Measurements from ENCODE around the gene SLC16A6.
"Not testable (repeated sequence)": the region's sequence is repeated elsewhere in the genome, so short reads cannot be mapped to it uniquely, and the experiment has no call there.

SLC16A6 gene

GRCh38 chr17:68231541-68231940, 59.4 kb downstream of the SLC16A6 start:
- H3K4me3 Mint-ChIP-seq, result no peak overlapping the region
- ATAC-seq (no peak), DNase-seq (ENCODE audit: low spot score in 2 of 2) (no peak)
- H3K9me3 Mint-ChIP-seq, result no peaks in the 10 kb centered on the region
- H3K36me3 Mint-ChIP-seq, result peaks cover 11% of the 10 kb centered on the region
- H3K27ac Mint-ChIP-seq, result no peak overlapping the region
- H3K4me1 Mint-ChIP-seq, result peaks cover 40% of the 10 kb centered on the region

GRCh38 chr17:68231131-68231530, 59.8 kb downstream of the SLC16A6 start:
- H3K4me3 Mint-ChIP-seq; DNase-seq (ENCODE audit: low spot score in 2 of 2); H3K9me3 Mint-ChIP-seq; ATAC-seq; H3K27ac Mint-ChIP-seq: not testable (repeated sequence)
- Mint-ChIP-seq H3K36me3 (peaks cover 11% of the 10 kb centered on the region), H3K4me1 (peaks cover 40% of the 10 kb centered on the region)

GRCh38 chr17:68229619-68230018, 61.3 kb downstream of the SLC16A6 start:
- no peak for DNase-seq (ENCODE audit: low spot score in 2 of 2)
- Mint-ChIP-seq H3K9me3 (no peaks in the 10 kb centered on the region), H3K27ac (peak overlapping the region; percentile 83), H3K4me3 (no peak overlapping the region), H3K36me3 (peaks cover 16% of the 10 kb centered on the region), H3K4me1 (peaks cover 38% of the 10 kb centered on the region)
- no peak for ATAC-seq

GRCh38 chr17:68228817-68229570, 61.9 kb downstream of the SLC16A6 start:
- peaks cover 13% of the 10 kb centered on the region for H3K36me3 Mint-ChIP-seq
- no peaks in the 10 kb centered on the region for H3K9me3 Mint-ChIP-seq
- H3K4me1 Mint-ChIP-seq, result peaks cover 37% of the 10 kb centered on the region
- ATAC-seq, result no peak
- H3K4me3 Mint-ChIP-seq, result no peak overlapping the region
- no peak for DNase-seq (ENCODE audit: low spot score in 2 of 2)
- peak overlapping the region; percentile 83 for H3K27ac Mint-ChIP-seq

GRCh38 chr17:68228039-68228680, 62.8 kb downstream of the SLC16A6 start:
- H3K4me1 Mint-ChIP-seq, result peaks cover 37% of the 10 kb centered on the region
- DNase-seq (ENCODE audit: low spot score in 2 of 2) (peak in 1 of 2 donors; percentile 68), ATAC-seq (peak; percentile 88)
- H3K36me3 Mint-ChIP-seq, result peaks cover 13% of the 10 kb centered on the region
- H3K27ac Mint-ChIP-seq, result peak overlapping the region; percentile 78
- H3K4me3 Mint-ChIP-seq, result peak overlapping the region; percentile 5
- not testable (repeated sequence) for H3K9me3 Mint-ChIP-seq

DNA sequence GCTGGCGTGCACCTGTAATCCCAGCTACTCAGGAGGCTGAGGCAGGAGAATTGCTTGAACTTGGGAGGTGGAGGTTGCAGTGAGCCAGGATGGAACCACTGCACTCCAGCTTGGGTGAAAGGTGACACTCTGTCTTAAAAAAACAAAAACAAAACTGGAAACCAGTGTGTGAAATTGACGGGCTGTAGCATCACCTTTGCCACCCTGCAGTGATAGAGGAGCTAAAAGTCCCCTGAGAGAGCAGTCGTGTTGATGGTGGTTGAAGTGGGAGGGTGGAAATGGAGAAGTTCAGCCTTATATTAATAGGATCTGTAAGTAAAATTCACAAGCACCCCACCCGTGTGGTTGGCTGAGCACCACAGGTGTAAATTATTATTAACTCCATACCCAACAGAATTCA, 65.9 kb downstream of the SLC16A6 start:
- Mint-ChIP-seq H3K27ac (peak overlapping the region; percentile 76), H3K4me1 (peaks cover 44% of the 10 kb centered on the region), H3K36me3 (peaks cover 14% of the 10 kb centered on the region), H3K4me3 (peak overlapping the region; percentile 22)
- ATAC-seq, result peak; percentile 65
- H3K9me3 Mint-ChIP-seq; DNase-seq (ENCODE audit: low spot score in 2 of 2): not testable (repeated sequence)

DNA sequence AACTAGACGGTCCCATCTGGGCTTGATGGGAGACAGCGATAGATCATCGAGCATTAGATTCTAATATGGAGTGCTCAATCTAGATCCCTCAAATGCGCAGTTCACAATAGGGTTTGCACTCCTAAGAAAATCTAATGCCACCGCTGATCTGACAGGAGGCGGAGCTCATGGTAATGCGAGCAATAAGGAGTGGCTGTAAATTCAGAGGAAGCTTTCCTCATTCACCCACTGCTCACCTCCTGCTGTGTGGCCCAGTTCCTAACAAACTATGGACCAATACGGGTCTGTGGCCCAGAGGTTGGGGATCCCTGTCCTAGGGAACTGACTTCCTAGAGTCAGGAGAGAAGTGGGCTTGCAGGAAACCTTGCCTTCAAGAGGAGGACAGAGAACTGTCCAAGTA, 68.3 kb downstream of the SLC16A6 start:
- no peak for DNase-seq (ENCODE audit: low spot score in 2 of 2)
- no peak for ATAC-seq
- H3K4me1 Mint-ChIP-seq, result peaks cover 32% of the 10 kb centered on the region
- peak overlapping the region; percentile 60 for H3K27ac Mint-ChIP-seq
- H3K36me3 Mint-ChIP-seq, result peaks cover 36% of the 10 kb centered on the region
- H3K4me3 Mint-ChIP-seq, result peak overlapping the region; percentile 3
- no peaks in the 10 kb centered on the region for H3K9me3 Mint-ChIP-seq

DNA sequence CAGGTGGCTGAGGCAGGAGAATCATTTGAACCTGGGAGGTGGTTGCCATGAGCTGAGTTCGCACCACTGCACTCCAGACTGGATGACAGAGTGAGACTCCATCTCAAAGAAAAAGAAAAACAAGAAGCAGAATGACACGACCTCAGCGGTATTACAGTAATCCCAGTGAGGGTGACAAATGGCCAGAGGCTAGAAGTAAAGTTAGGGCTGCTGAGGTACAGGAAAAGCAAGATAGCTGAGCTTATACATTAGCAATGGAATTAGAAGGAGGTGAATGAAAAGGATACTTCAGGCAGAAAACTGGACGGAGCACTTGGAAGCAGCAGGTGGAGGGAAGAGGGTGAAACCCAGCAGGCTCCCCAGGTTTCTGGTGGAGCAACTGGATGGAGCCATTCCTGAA, 69.1 kb downstream of the SLC16A6 start:
- peaks cover 40% of the 10 kb centered on the region for H3K36me3 Mint-ChIP-seq

GRCh38 chr17:68220786-68221185, 70.1 kb downstream of the SLC16A6 start:
- H3K4me3 Mint-ChIP-seq; H3K9me3 Mint-ChIP-seq; ATAC-seq; DNase-seq (ENCODE audit: low spot score in 2 of 2); H3K27ac Mint-ChIP-seq: not testable (repeated sequence)
- Mint-ChIP-seq H3K4me1 (peaks cover 29% of the 10 kb centered on the region), H3K36me3 (peaks cover 50% of the 10 kb centered on the region)

More for the DNA sequence above, 69.1 kb downstream of the SLC16A6 start:
- Mint-ChIP-seq H3K9me3 (no peaks in the 10 kb centered on the region), H3K27ac (peak overlapping the region; percentile 60), H3K4me1 (peaks cover 29% of the 10 kb centered on the region), H3K4me3 (no peak overlapping the region)
- DNase-seq (ENCODE audit: low spot score in 2 of 2) (no peak), ATAC-seq (no peak)

- not testable (repeated sequence) for DNase-seq (ENCODE audit: low spot score in 2 of 2); H3K9me3 Mint-ChIP-seq; H3K4me3 Mint-ChIP-seq; ATAC-seq; H3K27ac Mint-ChIP-seq
- Mint-ChIP-seq H3K4me1 (peaks cover 27% of the 10 kb centered on the region), H3K36me3 (peaks cover 50% of the 10 kb centered on the region)
These were observed 70.7 kb downstream of the SLC16A6 start for GRCh38 chr17:68220186-68220585.

DNA sequence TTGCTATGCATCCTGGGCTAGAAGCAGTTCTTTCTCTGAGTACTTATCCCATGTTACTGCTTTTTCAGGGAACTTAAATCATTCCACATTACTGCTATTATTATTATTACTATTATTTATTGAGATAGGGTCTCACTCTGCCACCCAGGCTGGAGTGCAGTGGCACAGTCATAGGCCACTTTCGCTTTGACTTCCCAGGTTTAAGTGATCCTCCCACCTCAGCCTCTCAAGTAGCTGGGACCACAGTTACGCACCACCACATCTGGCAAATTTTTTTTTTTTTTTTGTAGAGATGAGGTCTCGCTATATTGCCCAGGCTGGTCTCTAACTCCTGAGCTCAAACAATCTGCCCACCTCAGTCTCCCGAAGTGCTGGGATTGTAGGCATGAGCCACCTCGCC, 71.5 kb downstream of the SLC16A6 start:
- Mint-ChIP-seq H3K27ac (peak overlapping the region; percentile 71), H3K4me1 (peaks cover 25% of the 10 kb centered on the region), H3K36me3 (peaks cover 50% of the 10 kb centered on the region)
- peak; percentile 58 for ATAC-seq
- not testable (repeated sequence) for H3K9me3 Mint-ChIP-seq; DNase-seq (ENCODE audit: low spot score in 2 of 2); H3K4me3 Mint-ChIP-seq

All from stimulated activated effector memory CD8-positive, alpha-beta T cell treated with anti-CD3 and anti-CD28 coated beads, Interleukin-12 subunit alpha, Interleukin-12 subunit beta, amount 100 ng/mL, for 72 hours (primary cell).